ENCODE results near the gene TMEM229A. TPM values are rescaled to one million over a fixed set of nuclear protein-coding genes. Genes with fewer than 3 reads are reported as not detected.
"Not testable (repeated sequence)": the region's sequence is repeated elsewhere in the genome, so short reads cannot be mapped to it uniquely, and the experiment has no call there.

The TMEM229A gene
- total RNA-seq, 2 donors from 2014 or later, result not detected

- no peaks in the 10 kb centered on the region for H3K27me3 Mint-ChIP-seq
Observed at GRCh38 chr7:124020060-124020459, 12.8 kb downstream of the TMEM229A start.

DNA sequence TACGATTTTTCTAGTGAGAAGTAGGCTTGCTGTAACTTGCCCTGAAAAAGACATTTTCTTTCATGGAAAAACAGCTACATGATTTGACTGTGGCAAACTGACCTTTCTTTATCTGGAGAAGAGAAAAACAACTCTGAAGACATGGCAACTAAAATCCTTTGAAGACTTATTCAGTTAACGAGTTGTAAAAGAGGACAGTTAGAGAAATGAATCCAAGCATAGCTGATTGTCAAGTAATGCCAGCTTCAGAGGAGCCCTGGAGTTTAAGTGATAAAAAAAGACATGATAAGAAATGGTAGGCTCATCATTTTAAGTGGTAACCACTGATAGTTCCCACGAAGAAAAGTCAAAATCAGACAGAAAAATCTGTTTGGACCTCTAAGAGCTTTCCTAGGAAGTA, 19.6 kb downstream of the TMEM229A start:
- Mint-ChIP-seq H3K9me3 (peaks cover 4% of the 10 kb centered on the region), H3K27ac (no peak overlapping the region), H3K36me3 (ENCODE audit: low read depth) (no peaks in the 10 kb centered on the region), H3K4me3 (no peak overlapping the region), H3K4me1 (no peaks in the 10 kb centered on the region), H3K27me3 (no peaks in the 10 kb centered on the region)
- ATAC-seq (replicated peaks), result no peak

More at GRCh38 chr7:124020060-124020459, 12.8 kb downstream of the TMEM229A start:
- no peak overlapping the region for H3K27ac Mint-ChIP-seq
- no peaks in the 10 kb centered on the region for H3K4me1 Mint-ChIP-seq
- no peak overlapping the region for H3K4me3 Mint-ChIP-seq
- H3K9me3 Mint-ChIP-seq, result peaks cover 7% of the 10 kb centered on the region
- no peaks in the 10 kb centered on the region for H3K36me3 Mint-ChIP-seq (ENCODE audit: low read depth)
- no peak for ATAC-seq (replicated peaks)

DNA sequence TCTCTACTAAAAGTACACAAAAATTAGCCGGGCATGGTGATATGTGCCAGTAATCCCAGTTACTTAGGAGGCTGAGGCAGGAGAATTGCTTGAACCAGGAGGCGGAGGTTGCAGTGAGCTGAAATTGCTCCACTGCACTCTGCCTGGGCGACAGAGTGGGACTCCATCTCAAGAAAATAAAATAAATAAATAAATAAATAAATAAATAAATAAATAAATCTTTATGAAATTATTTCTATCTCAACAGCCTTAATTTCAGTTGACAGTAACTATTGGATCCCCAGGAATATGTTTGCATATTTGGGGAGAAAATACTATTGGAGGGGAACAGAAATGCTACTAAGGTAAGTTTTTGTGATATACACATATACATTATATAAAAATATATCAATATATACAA, 20.0 kb downstream of the TMEM229A start:
- H3K27ac Mint-ChIP-seq, result no peak overlapping the region
- H3K4me3 Mint-ChIP-seq, result no peak overlapping the region
- peaks cover 4% of the 10 kb centered on the region for H3K9me3 Mint-ChIP-seq
- H3K27me3 Mint-ChIP-seq, result no peaks in the 10 kb centered on the region
- no peaks in the 10 kb centered on the region for H3K4me1 Mint-ChIP-seq
- no peak for ATAC-seq (replicated peaks)
- H3K36me3 Mint-ChIP-seq (ENCODE audit: low read depth), result no peaks in the 10 kb centered on the region

DNA sequence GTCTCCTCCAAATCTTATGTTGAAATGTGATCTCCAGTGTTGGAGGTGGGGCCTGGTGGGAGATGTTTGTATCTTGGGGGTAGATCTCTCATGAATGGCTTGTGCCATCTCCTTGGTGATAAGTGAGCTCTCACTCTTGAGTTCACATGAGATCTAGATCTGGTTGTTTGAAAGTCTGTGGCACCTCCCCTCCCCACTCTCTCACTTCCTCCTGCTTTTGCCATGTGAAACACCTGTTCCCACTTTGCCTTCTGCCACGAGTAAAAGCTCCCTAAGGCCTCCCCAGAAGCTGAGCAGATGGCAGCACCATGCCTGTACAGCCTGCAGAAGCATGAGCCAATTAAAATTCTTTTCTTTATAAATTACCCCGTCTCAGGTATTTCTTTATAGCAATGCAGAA, 23.5 kb downstream of the TMEM229A start:
- Mint-ChIP-seq H3K36me3 (ENCODE audit: low read depth) (no peaks in the 10 kb centered on the region), H3K27ac (no peak overlapping the region), H3K9me3 (peaks cover 4% of the 10 kb centered on the region), H3K27me3 (peaks cover 5% of the 10 kb centered on the region), H3K4me1 (no peaks in the 10 kb centered on the region), H3K4me3 (no peak overlapping the region)
- ATAC-seq (replicated peaks), result no peak

- H3K27me3 Mint-ChIP-seq; H3K27ac Mint-ChIP-seq; H3K4me3 Mint-ChIP-seq; H3K9me3 Mint-ChIP-seq; H3K36me3 Mint-ChIP-seq (ENCODE audit: low read depth); H3K4me1 Mint-ChIP-seq; ATAC-seq (replicated peaks): not testable (repeated sequence)
Observed at GRCh38 chr7:124008296-124008695, 24.6 kb downstream of the TMEM229A start.

DNA sequence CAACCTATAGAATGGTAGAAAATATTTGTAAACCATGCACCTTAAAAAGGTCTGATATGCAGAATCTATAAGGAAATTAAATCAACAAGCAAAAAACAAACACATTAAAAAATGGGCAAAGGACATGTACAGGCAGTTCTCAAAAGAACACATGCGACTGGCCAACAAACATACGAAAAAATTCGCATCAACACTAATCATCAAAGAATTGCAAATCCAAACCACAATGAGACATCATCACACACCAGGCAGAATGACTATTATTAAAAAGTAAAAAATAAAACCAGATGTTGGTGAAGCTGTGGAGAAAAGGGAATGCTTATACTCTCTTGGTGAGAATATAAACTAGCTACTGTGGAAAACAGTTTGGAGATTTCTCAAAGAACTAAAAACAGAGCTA, 33.2 kb downstream of the TMEM229A start:
- Mint-ChIP-seq H3K27ac (no peak overlapping the region), H3K9me3 (peaks cover 18% of the 10 kb centered on the region), H3K4me3 (no peak overlapping the region), H3K36me3 (ENCODE audit: low read depth) (no peaks in the 10 kb centered on the region), H3K27me3 (peaks cover 4% of the 10 kb centered on the region), H3K4me1 (no peaks in the 10 kb centered on the region)
- ATAC-seq (replicated peaks), result no peak

- Mint-ChIP-seq H3K9me3 (peaks cover 18% of the 10 kb centered on the region), H3K4me1 (no peaks in the 10 kb centered on the region), H3K27ac (no peak overlapping the region), H3K27me3 (peaks cover 4% of the 10 kb centered on the region), H3K4me3 (no peak overlapping the region), H3K36me3 (ENCODE audit: low read depth) (no peaks in the 10 kb centered on the region)
- ATAC-seq (replicated peaks), result no peak
Observed at GRCh38 chr7:123998921-123999320, 33.9 kb downstream of the TMEM229A start.

DNA sequence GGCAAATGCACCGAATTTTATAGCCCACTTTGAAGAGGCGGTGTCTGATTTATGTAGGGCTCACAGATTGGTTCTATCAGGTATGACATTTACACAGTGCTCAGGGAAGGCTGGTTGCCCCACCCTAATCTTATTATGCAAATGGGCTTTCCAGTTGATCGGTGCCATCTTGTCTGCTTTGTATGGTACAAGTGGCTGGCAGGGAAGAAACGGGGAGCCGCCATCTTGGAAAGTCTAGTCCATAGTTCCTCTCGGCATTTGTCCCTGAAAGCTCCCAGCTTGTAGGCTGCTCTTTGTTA, 36.6 kb downstream of the TMEM229A start:
- H3K4me3 Mint-ChIP-seq, result no peak overlapping the region
- H3K9me3 Mint-ChIP-seq, result peaks cover 18% of the 10 kb centered on the region
- no peaks in the 10 kb centered on the region for H3K36me3 Mint-ChIP-seq (ENCODE audit: low read depth)
- H3K27me3 Mint-ChIP-seq, result peaks cover 4% of the 10 kb centered on the region
- H3K27ac Mint-ChIP-seq, result no peak overlapping the region
- no peaks in the 10 kb centered on the region for H3K4me1 Mint-ChIP-seq
- ATAC-seq (replicated peaks), result no peak

DNA sequence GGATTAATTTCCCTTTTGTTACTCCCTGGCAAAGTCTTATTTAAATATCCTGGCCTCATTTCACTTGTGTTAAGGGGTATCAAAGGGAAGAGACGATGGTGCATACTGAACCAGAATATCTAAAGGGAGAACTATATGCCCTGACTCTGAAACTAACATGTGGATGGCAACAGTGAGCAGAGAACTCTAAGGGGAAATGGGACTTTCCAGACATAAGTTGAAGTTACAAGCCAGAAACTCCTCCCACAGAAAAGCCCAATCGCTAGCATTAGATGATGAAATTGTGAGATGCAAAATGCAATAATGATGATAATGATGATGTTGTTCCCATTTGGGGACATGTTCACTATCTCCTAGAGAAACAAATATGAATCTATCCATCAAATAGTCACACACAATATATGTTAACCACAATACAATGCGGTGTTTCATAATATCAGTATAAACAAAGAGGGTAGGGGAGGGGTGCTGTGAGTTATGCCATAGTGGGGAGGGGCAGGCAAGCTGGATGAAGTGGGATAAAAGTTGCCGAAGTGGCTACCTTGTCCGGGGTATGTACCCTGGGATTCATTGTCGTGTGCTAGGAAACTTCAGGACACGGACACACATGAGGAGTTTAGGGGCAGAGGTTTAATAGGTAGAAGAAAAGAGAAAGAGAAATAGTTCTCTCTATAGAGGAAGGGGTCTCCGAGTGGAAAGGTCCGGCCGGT, 37.1 kb downstream of the TMEM229A start:
- Mint-ChIP-seq H3K9me3 (peaks cover 18% of the 10 kb centered on the region), H3K27ac (no peak overlapping the region), H3K27me3 (peaks cover 4% of the 10 kb centered on the region), H3K4me1 (no peaks in the 10 kb centered on the region), H3K4me3 (no peak overlapping the region), H3K36me3 (ENCODE audit: low read depth) (no peaks in the 10 kb centered on the region)
- ATAC-seq (replicated peaks), result no peak

DNA sequence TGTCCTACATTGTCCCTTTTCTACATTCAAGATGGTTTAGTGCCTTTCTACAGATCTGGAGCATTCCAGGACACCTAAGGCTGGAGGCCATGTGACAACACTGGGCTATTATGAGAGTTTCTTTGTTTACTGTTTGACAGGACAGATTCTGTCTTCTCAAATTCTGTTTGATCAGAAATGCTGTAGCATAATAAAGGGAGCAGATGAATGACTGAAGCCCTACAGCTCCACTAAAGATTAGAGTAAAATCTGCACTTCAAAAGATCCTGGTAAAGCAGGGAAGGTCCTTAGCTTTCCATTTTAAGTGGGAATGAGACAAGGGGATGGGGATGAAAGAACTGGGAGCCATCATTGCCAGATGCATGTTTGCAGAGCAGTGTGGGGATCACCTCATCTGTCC, 38.4 kb downstream of the TMEM229A start:
- no peaks in the 10 kb centered on the region for H3K36me3 Mint-ChIP-seq (ENCODE audit: low read depth)

DNA sequence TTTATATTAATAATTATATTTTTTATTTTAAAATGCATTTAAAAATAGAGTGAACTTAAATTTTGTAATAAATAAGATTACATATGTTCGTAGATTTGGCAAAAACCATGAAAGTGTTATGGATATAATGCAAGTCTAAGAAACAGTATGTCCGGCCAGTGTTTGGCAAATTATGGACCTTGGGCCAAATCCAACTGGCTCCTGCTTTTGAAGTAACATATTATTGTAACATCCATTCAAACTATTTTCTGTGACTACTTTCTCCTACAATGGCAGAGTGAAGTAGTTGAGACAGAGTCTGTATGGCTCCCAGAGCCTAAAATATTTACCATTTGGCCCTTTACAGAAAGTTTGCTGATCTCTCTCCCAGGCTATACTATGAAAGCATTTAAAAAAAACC, 38.9 kb downstream of the TMEM229A start:
- Mint-ChIP-seq H3K27me3 (peaks cover 11% of the 10 kb centered on the region), H3K36me3 (ENCODE audit: low read depth) (no peaks in the 10 kb centered on the region), H3K4me3 (no peak overlapping the region), H3K9me3 (peaks cover 14% of the 10 kb centered on the region), H3K4me1 (no peaks in the 10 kb centered on the region), H3K27ac (no peak overlapping the region)
- no peak for ATAC-seq (replicated peaks)

More for the DNA sequence above, 38.4 kb downstream of the TMEM229A start:
- Mint-ChIP-seq H3K4me3 (no peak overlapping the region), H3K9me3 (peaks cover 14% of the 10 kb centered on the region), H3K27me3 (peaks cover 11% of the 10 kb centered on the region), H3K27ac (no peak overlapping the region), H3K4me1 (no peaks in the 10 kb centered on the region)
- ATAC-seq (replicated peaks), result no peak

DNA sequence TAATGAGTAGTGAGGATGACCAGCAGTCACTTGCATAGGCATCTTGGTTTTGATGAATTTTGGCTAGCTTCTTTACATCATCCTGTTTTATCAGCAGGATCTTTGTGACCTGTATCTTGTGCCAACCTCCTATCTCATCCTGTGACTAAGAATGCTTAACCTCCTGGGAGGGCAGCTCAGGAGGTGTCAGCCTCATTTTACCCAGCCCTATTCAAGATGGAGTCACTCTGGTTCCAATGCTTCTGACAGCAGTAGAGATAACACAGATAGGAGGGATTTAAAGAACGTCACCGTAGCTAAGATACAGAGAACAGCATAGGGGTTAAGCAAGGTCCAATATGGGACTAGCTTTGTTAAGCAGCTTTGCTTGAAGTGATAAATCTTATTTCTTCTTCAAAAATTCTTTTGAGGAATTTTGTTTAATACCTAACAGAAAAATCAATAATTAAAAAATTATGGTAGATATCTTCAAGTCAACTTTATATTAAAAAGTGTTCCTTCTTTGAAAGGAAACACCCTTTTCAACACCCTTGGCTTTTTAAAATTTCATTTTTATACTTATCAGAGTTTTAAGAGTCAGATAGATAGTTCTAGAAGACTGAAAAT, 39.9 kb downstream of the TMEM229A start:
- Mint-ChIP-seq H3K27me3 (peaks cover 11% of the 10 kb centered on the region), H3K4me3 (no peak overlapping the region), H3K27ac (no peak overlapping the region), H3K4me1 (no peaks in the 10 kb centered on the region), H3K36me3 (ENCODE audit: low read depth) (no peaks in the 10 kb centered on the region), H3K9me3 (peaks cover 11% of the 10 kb centered on the region)
- ATAC-seq (replicated peaks), result no peak

- Mint-ChIP-seq H3K9me3 (peaks cover 5% of the 10 kb centered on the region), H3K36me3 (ENCODE audit: low read depth) (no peaks in the 10 kb centered on the region), H3K27me3 (peaks cover 9% of the 10 kb centered on the region), H3K4me1 (no peaks in the 10 kb centered on the region), H3K4me3 (no peak overlapping the region), H3K27ac (no peak overlapping the region)
- ATAC-seq (replicated peaks), result no peak
Observed at GRCh38 chr7:123987445-123987844, 45.4 kb downstream of the TMEM229A start.

Measured in activated T-helper 17 cell treated with anti-CD3 and anti-CD28 coated beads, Interleukin-2, amount 50 U/mL, for 72 hours (primary cell).